GM18867 (cell line): Measurements from ENCODE around the gene CCR7.

Source experiments
- ATAC-seq: cut with Tn5 transposase; IDR thresholded peaks from one replicate; pipeline ENCODE4 v1.9.1; 2021; ENCODE audit warnings: mild to moderate bottlenecking, moderate library complexity; ENCODE audit not compliant: unreplicated experiment

The CCR7 gene

GRCh38 chr17:40564883-40565768, at the start of gene CCR7:
TSS of gene CCR7 (minus strand) at chr17:40565472. CDS start at chr17:40565409, 63 bp downstream.
- ATAC-seq = no peak

- no peak for ATAC-seq
Observed at GRCh38 chr17:40614431-40615067, 49.3 kb upstream of the CCR7 start.

GRCh38 chr17:40613467-40614154, 48.3 kb upstream of the CCR7 start:
- no peak for ATAC-seq

GRCh38 chr17:40612599-40613244, 47.5 kb upstream of the CCR7 start:
- no peak for ATAC-seq

GRCh38 chr17:40611840-40612474, 46.7 kb upstream of the CCR7 start:
- ATAC-seq = no peak

- no peak for ATAC-seq
Observed at GRCh38 chr17:40610359-40610758, 45.1 kb upstream of the CCR7 start.

- ATAC-seq = no peak
Observed at GRCh38 chr17:40608061-40608581, 42.8 kb upstream of the CCR7 start.

- no peak for ATAC-seq
Observed at GRCh38 chr17:40607641-40608040, 42.4 kb upstream of the CCR7 start.

- no peak for ATAC-seq
Observed at GRCh38 chr17:40606548-40607353, 41.5 kb upstream of the CCR7 start.

- ATAC-seq = no peak
Observed at GRCh38 chr17:40605306-40605705, 40.0 kb upstream of the CCR7 start.

- ATAC-seq = no peak
Observed at GRCh38 chr17:40604327-40605080, 39.2 kb upstream of the CCR7 start.

GRCh38 chr17:40602445-40603443, 37.5 kb upstream of the CCR7 start:
- ATAC-seq = no peak

- ATAC-seq = no peak
Observed at GRCh38 chr17:40600486-40601046, 35.3 kb upstream of the CCR7 start.

- ATAC-seq = no peak
Observed at GRCh38 chr17:40599468-40599763, 34.1 kb upstream of the CCR7 start.

- ATAC-seq = peak; percentile 62
Observed at GRCh38 chr17:40598619-40599467, 33.6 kb upstream of the CCR7 start.

- ATAC-seq = no peak
Observed at GRCh38 chr17:40598301-40598618, 33.0 kb upstream of the CCR7 start.
